GDM1 (cell line): ENCODE results near the gene UMPS.

Source experiments
- DNase-seq: peaks from one replicate; lab custom pipeline; 2025; lab: John Stamatoyannopoulos, UW

Gene UMPS

GRCh38 chr3:124730129-124730940, at the start of gene UMPS:
TSS of gene UMPS (plus strand) at chr3:124730452. CDS start at chr3:124730472, 20 bp downstream.
- DNase-seq, result peak; percentile 76

- no peak for DNase-seq
Observed at GRCh38 chr3:124680521-124680920, 49.7 kb upstream of the UMPS start.

GRCh38 chr3:124682263-124682662, 48.0 kb upstream of the UMPS start:
- no peak for DNase-seq

GRCh38 chr3:124684459-124684858, 45.8 kb upstream of the UMPS start:
- DNase-seq, result no peak

GRCh38 chr3:124685067-124685466, 45.2 kb upstream of the UMPS start:
- no peak for DNase-seq

- DNase-seq, result no peak
Observed at GRCh38 chr3:124685481-124685880, 44.8 kb upstream of the UMPS start.

- DNase-seq, result no peak
Observed at GRCh38 chr3:124686028-124686670, 44.1 kb upstream of the UMPS start.

GRCh38 chr3:124688581-124689454, 41.4 kb upstream of the UMPS start:
- DNase-seq, result peak; percentile 63

- no peak for DNase-seq
Observed at GRCh38 chr3:124691599-124691998, 38.7 kb upstream of the UMPS start.

- DNase-seq, result no peak
Observed at GRCh38 chr3:124694486-124694885, 35.8 kb upstream of the UMPS start.

GRCh38 chr3:124695369-124695768, 34.9 kb upstream of the UMPS start:
- no peak for DNase-seq

- no peak for DNase-seq
Observed at GRCh38 chr3:124696006-124696405, 34.2 kb upstream of the UMPS start.

GRCh38 chr3:124697302-124697701, 33.0 kb upstream of the UMPS start:
- no peak for DNase-seq

GRCh38 chr3:124698030-124698770, 32.1 kb upstream of the UMPS start:
- no peak for DNase-seq

- DNase-seq, result no peak
Observed at GRCh38 chr3:124699051-124699450, 31.2 kb upstream of the UMPS start.

GRCh38 chr3:124699686-124700396, 30.4 kb upstream of the UMPS start:
- no peak for DNase-seq

GRCh38 chr3:124700880-124701684, 29.2 kb upstream of the UMPS start:
- DNase-seq, result no peak

- DNase-seq, result no peak
Observed at GRCh38 chr3:124701687-124702086, 28.6 kb upstream of the UMPS start.

- DNase-seq, result no peak
Observed at GRCh38 chr3:124702950-124703349, 27.3 kb upstream of the UMPS start.

GRCh38 chr3:124705552-124705951, 24.7 kb upstream of the UMPS start:
- no peak for DNase-seq
